ENCODE data around the gene TRPM6. TPM values are rescaled to one million over a fixed set of nuclear protein-coding genes. Genes with fewer than 3 reads are reported as not detected.
"Not testable (repeated sequence)": the region's sequence is repeated elsewhere in the genome, so short reads cannot be mapped to it uniquely, and the experiment has no call there.

Gene TRPM6
- total RNA-seq, 1 donor from 2014 or later: 1.7 TPM

GRCh38 chr9:74910036-74910435, 22.3 kb upstream of the TRPM6 start:
- H3K27ac Mint-ChIP-seq (ENCODE audit: unreplicated experiment): no peak overlapping the region
- no peak overlapping the region for H3K4me3 Mint-ChIP-seq (ENCODE audit: unreplicated experiment)
- H3K4me1 Mint-ChIP-seq (ENCODE audit: low read depth, unreplicated experiment): no peaks in the 10 kb centered on the region
- H3K9me3 Mint-ChIP-seq (ENCODE audit: unreplicated experiment): peaks cover 9% of the 10 kb centered on the region
- no peaks in the 10 kb centered on the region for H3K36me3 Mint-ChIP-seq (ENCODE audit: unreplicated experiment)
- H3K27me3 Mint-ChIP-seq (ENCODE audit: unreplicated experiment): no peaks in the 10 kb centered on the region
- no peak for DNase-seq
- no peak for TF ChIP-seq CTCF (IDR thresholded peaks at IDR 0.05; ENCODE audit: partially characterized antibody, unreplicated experiment)

- H3K9me3 Mint-ChIP-seq (ENCODE audit: unreplicated experiment): peaks cover 9% of the 10 kb centered on the region
- no peak for DNase-seq
- no peak for TF ChIP-seq CTCF (IDR thresholded peaks at IDR 0.05; ENCODE audit: partially characterized antibody, unreplicated experiment)
These were observed 20.9 kb upstream of the TRPM6 start for GRCh38 chr9:74908665-74909064.

GRCh38 chr9:74907085-74907484, 19.4 kb upstream of the TRPM6 start:
- no peaks in the 10 kb centered on the region for H3K4me1 Mint-ChIP-seq (ENCODE audit: low read depth, unreplicated experiment)
- DNase-seq: no peak
- H3K27me3 Mint-ChIP-seq (ENCODE audit: unreplicated experiment): no peaks in the 10 kb centered on the region
- TF ChIP-seq CTCF (IDR thresholded peaks at IDR 0.05; ENCODE audit: partially characterized antibody, unreplicated experiment): no peak
- H3K9me3 Mint-ChIP-seq (ENCODE audit: unreplicated experiment): peaks cover 8% of the 10 kb centered on the region
- no peaks in the 10 kb centered on the region for H3K36me3 Mint-ChIP-seq (ENCODE audit: unreplicated experiment)
- no peak overlapping the region for H3K27ac Mint-ChIP-seq (ENCODE audit: unreplicated experiment)
- H3K4me3 Mint-ChIP-seq (ENCODE audit: unreplicated experiment): no peak overlapping the region

More at GRCh38 chr9:74908665-74909064, 20.9 kb upstream of the TRPM6 start:
- no peak overlapping the region for H3K4me3 Mint-ChIP-seq (ENCODE audit: unreplicated experiment)
- no peak overlapping the region for H3K27ac Mint-ChIP-seq (ENCODE audit: unreplicated experiment)
- H3K4me1 Mint-ChIP-seq (ENCODE audit: low read depth, unreplicated experiment): no peaks in the 10 kb centered on the region
- no peaks in the 10 kb centered on the region for H3K27me3 Mint-ChIP-seq (ENCODE audit: unreplicated experiment)
- no peaks in the 10 kb centered on the region for H3K36me3 Mint-ChIP-seq (ENCODE audit: unreplicated experiment)

- TF ChIP-seq CTCF (IDR thresholded peaks at IDR 0.05; ENCODE audit: partially characterized antibody, unreplicated experiment): no peak
- Mint-ChIP-seq H3K36me3 (ENCODE audit: unreplicated experiment) (no peaks in the 10 kb centered on the region), H3K4me1 (ENCODE audit: low read depth, unreplicated experiment) (no peaks in the 10 kb centered on the region), H3K4me3 (ENCODE audit: unreplicated experiment) (no peak overlapping the region), H3K27me3 (ENCODE audit: unreplicated experiment) (no peaks in the 10 kb centered on the region), H3K27ac (ENCODE audit: unreplicated experiment) (no peak overlapping the region), H3K9me3 (ENCODE audit: unreplicated experiment) (no peaks in the 10 kb centered on the region)
- no peak for DNase-seq
These were observed 13.3 kb upstream of the TRPM6 start for GRCh38 chr9:74901001-74901400.

GRCh38 chr9:74888449-74888848, 728 bp upstream of the TRPM6 start:
- H3K4me3 Mint-ChIP-seq (ENCODE audit: unreplicated experiment): peak overlapping the region; percentile 92
- H3K27ac Mint-ChIP-seq (ENCODE audit: unreplicated experiment); H3K36me3 Mint-ChIP-seq (ENCODE audit: unreplicated experiment): not testable (repeated sequence)

GRCh38 chr9:74887981-74888370, 255 bp upstream of the TRPM6 start:
- TF ChIP-seq CTCF (IDR thresholded peaks at IDR 0.05; ENCODE audit: partially characterized antibody, unreplicated experiment): no peak
- Mint-ChIP-seq H3K27ac (ENCODE audit: unreplicated experiment) (no peak overlapping the region), H3K27me3 (ENCODE audit: unreplicated experiment) (peaks cover 1% of the 10 kb centered on the region), H3K9me3 (ENCODE audit: unreplicated experiment) (peaks cover 6% of the 10 kb centered on the region), H3K36me3 (ENCODE audit: unreplicated experiment) (no peaks in the 10 kb centered on the region), H3K4me3 (ENCODE audit: unreplicated experiment) (peak overlapping the region; percentile 92), H3K4me1 (ENCODE audit: low read depth, unreplicated experiment) (peaks cover 3% of the 10 kb centered on the region)
- no peak for DNase-seq

More at GRCh38 chr9:74888449-74888848, 728 bp upstream of the TRPM6 start:
- not testable (repeated sequence) for H3K4me1 Mint-ChIP-seq (ENCODE audit: low read depth, unreplicated experiment); DNase-seq; H3K9me3 Mint-ChIP-seq (ENCODE audit: unreplicated experiment); H3K27me3 Mint-ChIP-seq (ENCODE audit: unreplicated experiment)

Data from glutamatergic neuron (in vitro differentiated cells).